ENCODE data around the gene NLRP1. TPM values are rescaled to one million over a fixed set of nuclear protein-coding genes. Genes with fewer than 3 reads are reported as not detected.

The NLRP1 gene
- total and polyA plus RNA-seq, 2 donors (not counting 3 experiments of a cell fraction or from before 2014, with no cell fraction given): 43.8 to 53.9 TPM

GRCh38 chr17:5536866-5537650 lies 47.3 kb downstream of the NLRP1 start:
- Histone ChIP-seq H3K9ac (replicated peaks; ENCODE audit: extremely low read depth, insufficient read depth, low read length) (no peak overlapping the region), H3K27ac (ENCODE audit: insufficient read depth, low read depth, low read length) (no peak overlapping the region), H3K36me3 (ENCODE audit: control insufficient read depth in 2 of 2, extremely low read depth in 1 of 2, insufficient read depth in 2 of 2, low read length in 2 of 2) (peaks cover 7 to 61% of the 10 kb centered on the region in 2 experiments), H3K4me3 (replicated peaks in 1 of 3; ENCODE audit: insufficient read depth in 1 of 3, low read depth in 1 of 3, low read length in 3 of 3) (no peak overlapping the region), H3K27me3 (ENCODE audit: control insufficient read depth in 2 of 2, insufficient read depth in 2 of 2, low read length in 2 of 2) (no peaks in the 10 kb centered on the region), H3K9me3 (replicated peaks; ENCODE audit: control insufficient read depth, insufficient read depth, low read length) (no peaks in the 10 kb centered on the region), H2AFZ (ENCODE audit: low read depth, low read length) (no peak overlapping the region), H3K79me2 (ENCODE audit: control insufficient read depth, insufficient read depth, low read length) (no peaks in the 10 kb centered on the region), H3K9me1 (replicated peaks; ENCODE audit: control insufficient read depth, extremely low read depth, insufficient read depth, low read length) (no peaks in the 10 kb centered on the region), H3K4me1 (ENCODE audit: control insufficient read depth, extremely low read depth, insufficient read depth, low read length) (peaks cover 9% of the 10 kb centered on the region), H3K4me2 (ENCODE audit: insufficient read depth, low read length) (no peak overlapping the region), H4K20me1 (replicated peaks; ENCODE audit: control insufficient read depth, extremely low read depth, insufficient read depth, low read length) (no peaks in the 10 kb centered on the region)
- TF ChIP-seq POLR2AphosphoS5 (IDR thresholded peaks at IDR 0.05; ENCODE audit: insufficient read depth, low read depth, low read length) (no peak), POLR2A (IDR thresholded peaks at IDR 0.05; ENCODE audit: low read depth, low read length) (no peak), GATA2 (IDR thresholded peaks at IDR 0.05; ENCODE audit: insufficient read depth, insufficient read length, low read depth, low read length) (no peak), MAX (IDR thresholded peaks at IDR 0.05; ENCODE audit: insufficient read depth, insufficient read length) (no peak), MYC (IDR thresholded peaks at IDR 0.05; ENCODE audit: low read depth, low read length) (no peak), JUN (IDR thresholded peaks at IDR 0.05; ENCODE audit: borderline replicate concordance, insufficient read depth, insufficient read length, low read depth) (no peak)
- FAIRE-seq: no peak
- BruUV-seq (replicated peaks): no TSS peak
- DNase-seq (ENCODE audit: low read depth, low spot score): no peak
- ChIA-PET POLR2A (no interaction called here), CTCF (no interaction called here)
- intact Hi-C loops (cut with micrococcal nuclease) (no loop called here), dilution Hi-C loops (cut with MboI; ENCODE audit: extremely low pct_ligation_motif_present, low sequenced_read_pairs) (no loop called here)

GRCh38 chr17:5535436-5535835 lies 48.9 kb downstream of the NLRP1 start:
- BruUV-seq (replicated peaks): no TSS peak
- H3K36me3 ChIP-seq (ENCODE audit: control insufficient read depth in 2 of 2, extremely low read depth in 1 of 2, insufficient read depth in 2 of 2, low read length in 2 of 2): peaks cover 7 to 56% of the 10 kb centered on the region in 2 experiments
- no peak overlapping the region for H2AFZ ChIP-seq (ENCODE audit: low read depth, low read length)
- H3K27me3 ChIP-seq (ENCODE audit: control insufficient read depth in 2 of 2, insufficient read depth in 2 of 2, low read length in 2 of 2): no peaks in the 10 kb centered on the region
- DNase-seq (ENCODE audit: low read depth, low spot score) (no peak), FAIRE-seq (no peak)
- H3K27ac ChIP-seq (ENCODE audit: insufficient read depth, low read depth, low read length): no peak overlapping the region
- ChIA-PET POLR2A (no interaction called here), CTCF (no interaction called here)
- no peaks in the 10 kb centered on the region for H3K79me2 ChIP-seq (ENCODE audit: control insufficient read depth, insufficient read depth, low read length)
- no peak overlapping the region for H3K4me3 ChIP-seq (replicated peaks in 1 of 3; ENCODE audit: insufficient read depth in 1 of 3, low read depth in 1 of 3, low read length in 3 of 3)
- H4K20me1 ChIP-seq (replicated peaks; ENCODE audit: control insufficient read depth, extremely low read depth, insufficient read depth, low read length): no peaks in the 10 kb centered on the region
- H3K4me2 ChIP-seq (ENCODE audit: insufficient read depth, low read length): no peak overlapping the region
- no peaks in the 10 kb centered on the region for H3K9me3 ChIP-seq (replicated peaks; ENCODE audit: control insufficient read depth, insufficient read depth, low read length)
- no peaks in the 10 kb centered on the region for H3K9me1 ChIP-seq (replicated peaks; ENCODE audit: control insufficient read depth, extremely low read depth, insufficient read depth, low read length)
- TF ChIP-seq JUN (IDR thresholded peaks at IDR 0.05; ENCODE audit: borderline replicate concordance, insufficient read depth, insufficient read length, low read depth): no peak
- TF ChIP-seq GATA2 (IDR thresholded peaks at IDR 0.05; ENCODE audit: insufficient read depth, insufficient read length, low read depth, low read length): no peak
- peaks cover 9% of the 10 kb centered on the region for H3K4me1 ChIP-seq (ENCODE audit: control insufficient read depth, extremely low read depth, insufficient read depth, low read length)
- intact Hi-C loops (cut with micrococcal nuclease): no loop called here
- no peak overlapping the region for H3K9ac ChIP-seq (replicated peaks; ENCODE audit: extremely low read depth, insufficient read depth, low read length)
- dilution Hi-C loops (cut with MboI; ENCODE audit: extremely low pct_ligation_motif_present, low sequenced_read_pairs): no loop called here

All from endothelial cell of umbilical vein (primary cell).